PC-3 (cell line): ENCODE results near the gene NTRK1. TPM values are rescaled to one million over a fixed set of nuclear protein-coding genes. Genes with fewer than 3 reads are reported as not detected.

Experiments
- ATAC-seq: fragments of 200-7000 bp; cut with Tn5 transposase; 2 replicates; pipeline ENCODE4 v1.9.1; 2020; ENCODE audit warnings: mild to moderate bottlenecking, moderate library complexity
- BruUV-seq: library from RNA; stranded (reverse); fragments of 400-500 nt; replicated peaks from 2 replicates; lab custom pipeline; 2021; lab: Mats Ljungman, UMichigan
- CTCF ChIA-PET: fragments of 300-600 bp; sonication (Branson Sonifier 250); formaldehyde crosslinking; loops from one replicate; lab custom pipeline; 2022; ENCODE audit warnings: antibody characterized with exemption; lab: Charles Lee
- POLR2A ChIA-PET: fragments of 300-600 bp; sonication (Branson Sonifier 250); formaldehyde crosslinking; loops from one replicate; lab custom pipeline; 2022; ENCODE audit warnings: antibody characterized with exemption; ENCODE audit not compliant: unreplicated experiment; lab: Charles Lee
- DNase-seq: peaks from one replicate; pipeline ENCODE4 v3.0.0-alpha.2; 2015
- H2AFZ ChIP-seq: fragments of 300-600 bp; sonication (generic); 2 replicates; pipeline ENCODE4 v1.6.0; 2016; ENCODE audit warnings: antibody characterized with exemption, low read length
- H3F3A ChIP-seq: fragments of 300-600 bp; sonication (generic); one replicate; pipeline ENCODE4 v1.6.0; 2017; ENCODE audit warnings: antibody characterized with exemption, low read length, control low read depth, mild to moderate bottlenecking; ENCODE audit not compliant: unreplicated experiment
- H3K27ac ChIP-seq: fragments of 300-600 bp; sonication (generic); 2 replicates; pipeline ENCODE4 v1.5.1; 2016; ENCODE audit warnings: mild to moderate bottlenecking, low read length
- H3K27me3 ChIP-seq: fragments of 300-600 bp; sonication (generic); 2 replicates; pipeline ENCODE4 v1.6.1; 2016; ENCODE audit warnings: low read length, mixed read lengths
- H3K36me3 ChIP-seq: fragments of 300-600 bp; sonication (generic); 2 replicates; pipeline ENCODE4 v1.6.1; 2016; ENCODE audit warnings: low read depth, mixed run types, low read length, mixed read lengths
- H3K4me1 ChIP-seq: fragments of 300-600 bp; sonication (generic); 2 replicates; pipeline ENCODE4 v1.5.1; 2016; ENCODE audit warnings: low read length; ENCODE audit not compliant: insufficient read depth
- H3K4me2 ChIP-seq: fragments of 300-600 bp; sonication (generic); 2 replicates; pipeline ENCODE4 v1.6.0; 2016; ENCODE audit warnings: low read length
- H3K4me3 ChIP-seq: fragments of 300-600 bp; sonication (generic); 2 replicates; pipeline ENCODE4 v1.5.1; 2016; ENCODE audit warnings: mild to moderate bottlenecking, low read length, mixed read lengths
- H3K79me2 ChIP-seq: fragments of 300-600 bp; sonication (generic); 2 replicates; pipeline ENCODE4 v1.6.1; 2017; ENCODE audit warnings: low read length, mixed read lengths
- H3K9ac ChIP-seq: fragments of 300-600 bp; sonication (generic); 2 replicates; pipeline ENCODE4 v1.6.0; 2016; ENCODE audit warnings: mild to moderate bottlenecking, low read length
- H3K9me2 ChIP-seq: fragments of 300-600 bp; sonication (generic); replicated peaks from 2 replicates; pipeline ENCODE4 v1.6.1; 2016; ENCODE audit warnings: mixed run types, low read length, mixed read lengths
- H3K9me3 ChIP-seq: fragments of 300-600 bp; sonication (generic); 2 replicates; pipeline ENCODE4 v1.6.1; 2016; ENCODE audit warnings: low read length, mixed read lengths
- H4K20me1 ChIP-seq: fragments of 300-600 bp; sonication (generic); 2 replicates; pipeline ENCODE4 v1.6.1; 2016; ENCODE audit warnings: low read length, mixed read lengths
- EZH2 ChIP-seq: fragments of 300-600 bp; sonication (generic); IDR thresholded peaks from one replicate; pipeline ENCODE4 v1.6.1; 2017; ENCODE audit warnings: antibody characterized with exemption, mild to moderate bottlenecking, low read length; ENCODE audit not compliant: unreplicated experiment
- EZH2phosphoT487 ChIP-seq: fragments of 300-600 bp; sonication (generic); IDR thresholded peaks from 2 replicates; pipeline ENCODE4 v1.6.1; 2018; ENCODE audit warnings: mild to moderate bottlenecking, antibody characterized with exemption, low read length, borderline replicate concordance
- intact Hi-C: fragments of 100-400 bp; cut with micrococcal nuclease; formaldehyde crosslinking; loops from 2 replicates; pipeline ENCODE4 v1.9.0; 2023
- total RNA-seq: library from RNA; depleted of rRNA; stranded (reverse); fragments of >200 nt; gene quantifications from 2 replicates; pipeline ENCODE4 v1.2.3, GENCODE V29; 2014
- TF ChIP-seq, protein P1 (sequence below): fragments of 300-600 bp; sonication (generic); conservative IDR thresholded peaks from 2 replicates; pipeline ENCODE4 v1.5.1; 2017; ENCODE audit warnings: antibody characterized with exemption, low read depth, mild to moderate bottlenecking, low read length

Gene NTRK1
- total RNA-seq, 1 experiment from 2014 or later: 0.15 TPM

DNA sequence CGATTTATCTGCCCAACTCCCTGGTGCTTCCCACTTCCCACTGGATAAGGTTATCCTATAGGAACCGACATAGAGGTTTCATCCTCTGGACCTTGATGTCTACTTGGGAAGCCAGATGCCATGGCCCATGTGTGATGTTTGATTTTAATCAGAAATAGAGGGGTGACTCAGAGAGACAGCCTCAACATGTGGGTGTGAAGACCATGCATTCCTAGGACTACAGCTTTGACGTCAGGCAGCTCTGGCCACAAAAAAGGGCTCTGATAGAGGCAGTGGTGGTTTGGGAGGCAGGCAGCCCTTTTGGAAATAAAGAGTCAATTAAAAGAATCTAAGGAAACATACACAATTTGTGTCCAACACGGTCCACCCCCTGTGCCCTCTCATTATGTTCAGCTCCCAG, 38.9 kb upstream of the NTRK1 start:
- ChIA-PET CTCF (interaction anchor here (0.6 kb wide), 1 partner anchor 132 kb away, joined by 3 read pairs; no protein-coding TSS in a partner anchor), POLR2A (no interaction called here)
- H2AFZ ChIP-seq: no peak overlapping the region
- H3K27me3 ChIP-seq: no peaks in the 10 kb centered on the region
- ATAC-seq (no peak), DNase-seq (no peak)
- no peak overlapping the region for H3K4me2 ChIP-seq
- H3K36me3 ChIP-seq: no peaks in the 10 kb centered on the region
- no peak overlapping the region for H3K9ac ChIP-seq
- H3K4me3 ChIP-seq: no peak overlapping the region
- TF ChIP-seq EZH2: no peak
- TF ChIP-seq, protein P1, sequence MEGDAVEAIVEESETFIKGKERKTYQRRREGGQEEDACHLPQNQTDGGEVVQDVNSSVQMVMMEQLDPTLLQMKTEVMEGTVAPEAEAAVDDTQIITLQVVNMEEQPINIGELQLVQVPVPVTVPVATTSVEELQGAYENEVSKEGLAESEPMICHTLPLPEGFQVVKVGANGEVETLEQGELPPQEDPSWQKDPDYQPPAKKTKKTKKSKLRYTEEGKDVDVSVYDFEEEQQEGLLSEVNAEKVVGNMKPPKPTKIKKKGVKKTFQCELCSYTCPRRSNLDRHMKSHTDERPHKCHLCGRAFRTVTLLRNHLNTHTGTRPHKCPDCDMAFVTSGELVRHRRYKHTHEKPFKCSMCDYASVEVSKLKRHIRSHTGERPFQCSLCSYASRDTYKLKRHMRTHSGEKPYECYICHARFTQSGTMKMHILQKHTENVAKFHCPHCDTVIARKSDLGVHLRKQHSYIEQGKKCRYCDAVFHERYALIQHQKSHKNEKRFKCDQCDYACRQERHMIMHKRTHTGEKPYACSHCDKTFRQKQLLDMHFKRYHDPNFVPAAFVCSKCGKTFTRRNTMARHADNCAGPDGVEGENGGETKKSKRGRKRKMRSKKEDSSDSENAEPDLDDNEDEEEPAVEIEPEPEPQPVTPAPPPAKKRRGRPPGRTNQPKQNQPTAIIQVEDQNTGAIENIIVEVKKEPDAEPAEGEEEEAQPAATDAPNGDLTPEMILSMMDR: no peak
- TF ChIP-seq EZH2phosphoT487: no peak
- no TSS peak for BruUV-seq
- peaks cover 10% of the 10 kb centered on the region for H3K4me1 ChIP-seq
- no peak overlapping the region for H3K27ac ChIP-seq
- no peaks in the 10 kb centered on the region for H3K9me2 ChIP-seq
- no peaks in the 10 kb centered on the region for H3F3A ChIP-seq
- no peaks in the 10 kb centered on the region for H3K79me2 ChIP-seq
- H4K20me1 ChIP-seq: no peaks in the 10 kb centered on the region
- intact Hi-C loops: no loop called here
- no peaks in the 10 kb centered on the region for H3K9me3 ChIP-seq

DNA sequence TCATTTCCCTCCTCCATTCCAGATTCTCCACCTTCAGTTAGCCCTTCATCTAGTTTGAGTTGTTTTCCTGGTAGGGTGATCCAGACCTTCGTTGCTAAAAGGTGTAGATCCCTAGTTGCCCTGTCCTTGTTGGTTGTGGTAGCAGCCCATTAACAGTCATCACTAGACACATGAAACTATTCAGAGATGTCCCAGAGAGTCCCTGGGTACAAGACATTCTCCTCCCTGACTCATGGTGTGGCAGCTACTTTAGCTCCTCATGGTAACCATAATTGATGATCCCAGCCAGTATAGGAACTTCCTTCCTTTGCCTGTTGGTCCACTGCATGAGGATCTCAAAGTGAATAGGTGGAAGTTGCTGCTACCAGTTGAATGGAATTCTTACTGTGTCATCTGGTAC, 38.0 kb upstream of the NTRK1 start:
- 0 out of 2 replicates have a peak, but pooled peaks cover 6% of the 10 kb centered on the region for H3K4me1 ChIP-seq
- BruUV-seq: no TSS peak
- intact Hi-C loops: no loop called here

More for the DNA sequence above, 38.0 kb upstream of the NTRK1 start:
- no peaks in the 10 kb centered on the region for H3K36me3 ChIP-seq
- H2AFZ ChIP-seq: no peak overlapping the region
- H3K27ac ChIP-seq: no peak overlapping the region
- H3K9ac ChIP-seq: no peak overlapping the region
- H3K4me2 ChIP-seq: no peak overlapping the region
- H4K20me1 ChIP-seq: no peaks in the 10 kb centered on the region
- no peaks in the 10 kb centered on the region for H3K9me3 ChIP-seq
- no peaks in the 10 kb centered on the region for H3K79me2 ChIP-seq
- H3F3A ChIP-seq: no peaks in the 10 kb centered on the region
- TF ChIP-seq EZH2phosphoT487: no peak
- TF ChIP-seq EZH2: no peak
- TF ChIP-seq, protein P1: no peak
- no peaks in the 10 kb centered on the region for H3K27me3 ChIP-seq
- no peaks in the 10 kb centered on the region for H3K9me2 ChIP-seq
- ChIA-PET POLR2A (interaction anchor here (0.6 kb wide), 1 partner anchor 37 kb away, joined by 7 read pairs; no protein-coding TSS in a partner anchor), CTCF (interaction anchor here (0.6 kb wide), 3 partner anchors 16 to 133 kb away, joined by 3 to 9 read pairs (median 9); no protein-coding TSS in a partner anchor)
- H3K4me3 ChIP-seq: no peak overlapping the region
- no peak for DNase-seq
- ATAC-seq: no peak
